ENCODE measurements around the gene DUS2.
"Not testable (repeated sequence)": the region's sequence is repeated elsewhere in the genome, so short reads cannot be mapped to it uniquely, and the experiment has no call there.

The DUS2 gene

GRCh38 chr16:67998779-67999688 is 24.1 kb upstream of the DUS2 start, which contains the start of gene DPEP2:
DPEP2 (minus strand) TSS chr16:67999484; CDS start chr16:67993212, 6,272 bp downstream.
- not testable (repeated sequence) for DNase-seq

DNA sequence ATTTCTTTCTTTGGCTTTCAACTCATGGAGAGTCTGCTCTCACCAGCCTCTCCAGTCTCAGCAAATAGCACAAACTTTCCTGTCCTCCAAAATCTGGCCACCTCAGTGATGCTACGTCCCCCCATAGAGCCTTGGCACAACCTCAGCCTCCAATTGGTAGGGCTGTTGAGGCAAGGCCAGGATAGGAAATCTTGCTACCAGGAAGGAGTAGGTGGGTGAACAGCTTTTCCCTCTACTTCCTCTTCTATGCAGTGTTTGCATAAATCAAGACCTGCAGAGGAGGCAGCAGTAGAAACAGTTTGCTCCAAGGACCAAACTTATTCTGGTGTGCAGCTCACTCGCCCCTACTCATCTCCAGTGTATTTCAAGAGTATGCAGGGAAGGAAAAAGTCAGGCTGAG is 23.1 kb upstream of the DUS2 start:
- no peak for DNase-seq

DNA sequence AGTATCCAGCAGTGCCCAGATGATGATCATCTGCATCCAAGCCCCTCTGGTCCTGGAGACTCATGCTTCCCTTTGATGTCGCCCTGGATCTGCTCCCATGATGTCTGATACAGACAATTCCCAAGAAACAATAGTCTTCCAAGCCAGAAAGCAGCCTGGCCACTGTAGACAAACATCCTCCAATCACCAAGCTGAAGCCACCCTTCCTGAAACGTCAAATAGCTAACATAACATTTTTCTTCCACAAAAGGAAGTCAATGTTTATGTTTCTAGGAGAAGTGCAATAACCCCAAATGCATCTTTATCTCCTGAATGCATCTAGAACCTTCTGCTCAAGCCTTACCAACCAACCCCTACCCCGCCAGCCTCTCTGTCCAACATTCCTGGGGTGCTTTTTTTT is 22.6 kb upstream of the DUS2 start:
- DNase-seq: no peak

- DNase-seq: no peak
Observed at GRCh38 chr16:68003031-68003430, 20.1 kb upstream of the DUS2 start.

DNA sequence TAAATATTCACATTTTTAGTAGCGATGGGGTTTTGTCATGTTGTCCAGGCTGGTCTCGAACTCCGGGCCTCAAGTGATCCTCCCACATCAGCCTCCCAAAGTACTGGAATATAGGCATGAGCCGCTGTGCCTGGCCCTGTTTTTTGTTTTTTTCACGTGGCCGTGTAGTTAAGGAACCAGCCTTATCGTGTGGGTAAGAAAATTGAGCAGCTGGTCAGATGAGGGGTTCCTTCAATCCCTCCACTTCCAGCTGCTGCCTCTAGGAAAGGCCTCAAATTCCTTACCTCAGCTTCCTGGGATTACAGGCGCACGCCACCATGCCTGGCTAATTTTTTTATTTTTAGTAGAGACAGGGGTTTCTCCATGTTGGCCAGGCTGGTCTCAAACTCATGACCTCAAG is 17.9 kb upstream of the DUS2 start:
- no peak for DNase-seq

GRCh38 chr16:68005786-68006286 is 17.2 kb upstream of the DUS2 start:
- no peak for DNase-seq

DNA sequence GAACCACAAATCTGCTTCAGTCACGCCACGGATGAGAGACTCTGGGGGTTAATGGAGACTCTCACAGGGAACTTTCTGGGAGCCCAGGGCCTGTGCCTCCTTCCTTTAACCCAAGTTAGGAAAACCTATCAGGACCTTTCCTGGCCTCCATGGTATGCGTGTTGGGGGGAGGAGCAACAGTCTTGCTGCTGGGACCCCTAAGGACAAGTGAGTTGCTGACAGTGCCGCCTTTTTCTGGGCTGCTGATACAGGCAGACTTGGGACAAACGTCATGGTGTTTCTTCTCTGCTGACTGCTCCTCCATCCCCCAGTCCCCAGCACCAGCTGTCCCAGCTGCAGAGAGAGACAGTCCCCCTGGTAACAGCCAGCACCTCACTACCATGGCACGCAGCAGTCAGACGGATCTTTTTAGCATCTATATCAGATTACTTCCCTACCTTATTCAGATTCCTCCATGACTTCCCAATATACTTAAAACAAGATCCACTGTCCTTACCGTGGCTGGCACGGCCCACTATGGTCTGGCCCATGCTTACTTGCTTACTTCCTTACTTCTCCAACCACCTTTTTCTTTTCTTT is 13.8 kb upstream of the DUS2 start:
- DNase-seq: no peak

- DNase-seq: not testable (repeated sequence)
Observed at GRCh38 chr16:68009872-68010271, 13.2 kb upstream of the DUS2 start.

DNA sequence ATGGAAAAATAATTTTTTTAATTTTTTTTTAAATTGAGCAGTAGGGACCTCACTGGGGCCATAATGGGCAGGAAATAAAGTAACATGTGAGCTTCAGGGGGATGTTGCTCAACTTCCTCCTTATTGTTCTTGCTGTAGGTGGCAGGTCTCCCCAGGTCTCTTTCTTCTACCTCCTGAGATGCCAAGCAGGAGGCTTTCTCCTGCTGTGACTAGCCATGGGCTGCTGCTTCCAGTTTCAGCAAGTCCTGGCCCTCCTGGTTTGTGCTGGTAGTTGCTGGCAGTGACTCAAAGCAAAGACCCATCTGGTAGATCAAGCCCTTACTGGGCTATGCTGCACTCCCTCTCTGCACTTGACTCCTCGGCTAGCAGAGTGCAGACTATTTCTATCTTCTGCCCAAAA is 9.6 kb upstream of the DUS2 start:
- DNase-seq: no peak

DNA sequence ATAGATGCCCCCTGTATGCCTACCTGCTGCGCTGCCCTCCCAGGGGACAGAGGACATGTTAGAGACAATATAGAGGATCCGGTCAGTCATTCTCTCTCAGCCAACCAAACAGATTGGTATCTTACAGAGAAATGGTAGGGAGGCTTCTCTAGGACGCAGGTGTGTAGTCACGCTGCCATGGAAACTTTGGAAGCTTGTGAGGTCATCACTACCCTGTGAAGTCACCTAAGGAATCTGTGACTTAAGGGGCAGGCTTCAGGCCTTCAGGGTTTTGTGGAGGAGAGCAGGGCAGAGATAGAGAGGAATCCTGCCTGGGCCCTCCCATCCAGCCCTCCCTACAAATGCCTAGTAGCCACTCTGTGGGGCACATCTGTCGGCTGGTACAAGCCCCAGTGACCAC is 7.4 kb upstream of the DUS2 start, which contains the start of gene DPEP2NB:
Gene DPEP2NB, minus strand, starts transcription at position 231 of the 400 bp plus-strand sequence. Its CDS starts 141 bp downstream, at position 90.
- DNase-seq: no peak

- no peak for DNase-seq
Observed at GRCh38 chr16:68019167-68019680, 3.9 kb upstream of the DUS2 start.

DNA sequence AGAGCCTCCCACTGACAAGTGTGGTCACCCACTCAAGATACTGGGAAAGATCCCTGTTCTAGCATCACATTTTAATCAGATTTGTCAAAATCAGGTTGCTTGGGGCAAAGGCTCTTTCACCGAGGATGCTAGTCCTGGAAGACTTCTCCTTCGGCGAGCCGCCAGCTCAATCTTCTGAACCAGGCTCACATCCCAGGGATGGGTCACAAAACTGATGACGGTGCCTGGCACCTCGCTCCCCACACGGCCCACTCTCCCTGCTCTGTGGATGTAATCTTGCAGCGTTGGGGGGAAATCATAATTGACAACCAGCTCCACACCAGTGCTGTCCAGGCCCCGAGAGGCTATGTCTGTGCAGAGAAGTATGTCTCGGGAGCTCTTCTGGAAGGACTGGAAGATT is 1.6 kb upstream of the DUS2 start:
- no peak for DNase-seq

DNA sequence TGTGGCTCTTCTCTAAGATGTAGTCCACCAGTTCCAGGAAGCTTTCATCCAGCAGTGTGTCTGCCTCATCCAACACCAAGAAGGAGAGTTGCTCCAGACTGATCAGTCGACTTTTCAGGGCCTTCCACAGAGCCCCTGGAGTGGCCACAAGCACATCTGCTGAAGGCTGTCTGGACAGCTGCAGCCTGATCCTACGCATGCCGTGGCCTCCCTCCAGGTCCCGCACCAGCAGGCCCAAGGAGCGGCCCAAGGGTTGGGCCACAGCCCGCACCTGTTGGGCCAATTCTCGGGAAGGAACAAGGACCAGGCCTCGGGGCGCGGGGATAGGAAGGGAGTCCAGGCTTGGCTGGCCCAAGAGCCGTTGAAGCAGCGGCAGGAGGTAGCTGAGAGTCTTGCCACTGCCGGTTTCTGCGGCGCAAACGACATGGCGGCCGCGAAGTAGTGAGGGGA is 781 bp upstream of the DUS2 start:
- DNase-seq: no peak

DNA sequence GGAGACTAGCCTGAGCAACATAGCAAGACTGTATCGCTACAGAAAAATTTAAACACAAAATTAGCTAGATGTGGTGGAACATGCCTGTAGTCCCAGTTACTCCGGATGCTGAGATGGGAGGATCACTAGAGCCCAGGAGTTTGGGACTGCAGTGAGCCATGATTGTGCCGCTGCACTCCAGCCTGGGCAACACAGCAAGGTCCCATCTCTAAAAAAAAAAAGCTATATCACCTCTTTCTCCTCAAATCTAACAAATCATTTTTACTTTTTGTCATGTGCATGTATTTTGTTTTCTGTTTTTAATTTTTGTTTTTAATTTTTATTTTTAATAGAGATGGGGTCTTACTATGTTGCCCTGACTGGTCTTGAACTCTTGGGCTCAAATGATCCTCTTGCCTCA is 5.9 kb downstream of the DUS2 start:
- no peak for DNase-seq

DNA sequence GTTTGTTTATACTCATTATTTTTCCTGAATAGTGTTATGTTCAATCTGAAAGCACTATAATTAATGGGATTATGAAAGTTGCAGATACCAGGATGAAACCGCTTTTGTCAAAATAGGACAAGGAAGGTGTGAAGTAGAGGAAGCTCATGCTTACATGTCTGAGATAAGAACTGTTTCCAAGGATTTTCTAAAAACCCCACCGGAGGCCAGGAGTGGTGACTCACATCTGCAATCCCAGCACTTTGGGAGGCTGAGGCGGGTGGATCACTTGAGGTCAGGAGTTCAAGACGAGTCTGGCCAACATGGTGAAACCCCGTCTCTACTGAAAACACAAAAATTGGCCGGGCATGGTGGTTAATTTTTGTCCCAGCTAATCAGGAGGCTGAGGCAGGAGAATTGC is 7.0 kb downstream of the DUS2 start:
- not testable (repeated sequence) for DNase-seq

GRCh38 chr16:68031951-68032350 is 8.9 kb downstream of the DUS2 start:
- DNase-seq: no peak

DNA sequence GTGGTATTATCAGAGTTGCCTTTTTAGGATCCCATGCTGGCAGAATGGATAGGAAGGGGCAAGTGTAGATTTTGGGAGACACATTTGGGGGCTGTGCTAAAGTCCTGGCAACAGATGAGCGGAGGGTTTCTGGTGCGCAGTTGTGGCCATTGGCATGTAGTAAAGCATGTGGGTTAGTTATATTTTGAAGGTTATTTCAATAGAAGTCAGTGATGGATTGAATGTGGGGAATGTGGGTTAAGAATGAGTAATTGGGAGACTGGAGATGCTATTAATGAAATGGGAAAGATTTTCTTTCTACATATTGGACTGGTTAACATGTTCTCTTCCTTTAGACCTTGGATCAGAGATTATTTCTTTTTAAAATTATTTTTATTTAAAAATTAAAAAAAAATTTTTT is 10.0 kb downstream of the DUS2 start:
- no peak for DNase-seq

GRCh38 chr16:68035227-68035626 is 12.1 kb downstream of the DUS2 start:
- DNase-seq: no peak

DNA sequence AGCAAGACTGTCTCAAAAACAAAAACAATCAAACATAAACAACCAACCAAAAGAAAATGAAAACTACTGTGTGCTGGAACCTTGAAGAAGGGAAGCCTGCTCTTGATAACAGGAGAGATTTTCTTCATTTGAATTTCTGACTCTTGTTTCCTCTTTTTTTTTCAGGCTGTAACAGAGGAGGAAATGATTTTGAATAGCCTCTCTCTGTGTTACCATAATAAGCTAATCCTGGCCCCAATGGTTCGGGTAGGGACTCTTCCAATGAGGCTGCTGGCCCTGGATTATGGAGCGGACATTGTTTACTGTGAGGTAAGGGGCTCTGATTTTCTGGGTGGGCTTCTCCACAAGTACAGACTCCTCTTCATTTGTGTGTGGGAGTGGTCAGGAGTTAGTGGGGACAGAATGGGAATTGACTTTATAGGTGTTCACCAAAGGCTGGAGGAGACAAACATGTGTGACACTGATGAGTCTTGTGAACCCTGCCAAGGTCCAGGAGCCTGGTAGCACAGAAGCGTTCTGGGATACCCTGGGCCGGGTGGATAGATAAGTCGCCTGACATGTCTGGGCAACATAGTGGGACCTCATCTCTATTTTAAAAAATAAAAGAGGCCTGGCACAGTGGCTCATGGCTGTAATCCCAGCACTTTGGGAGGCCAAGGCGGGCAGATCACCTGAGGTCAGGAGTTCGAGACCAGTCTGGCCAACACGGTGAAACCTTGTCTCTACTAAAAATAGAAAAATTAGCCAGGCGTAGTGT is 14.9 kb downstream of the DUS2 start:
- DNase-seq: no peak

DNA sequence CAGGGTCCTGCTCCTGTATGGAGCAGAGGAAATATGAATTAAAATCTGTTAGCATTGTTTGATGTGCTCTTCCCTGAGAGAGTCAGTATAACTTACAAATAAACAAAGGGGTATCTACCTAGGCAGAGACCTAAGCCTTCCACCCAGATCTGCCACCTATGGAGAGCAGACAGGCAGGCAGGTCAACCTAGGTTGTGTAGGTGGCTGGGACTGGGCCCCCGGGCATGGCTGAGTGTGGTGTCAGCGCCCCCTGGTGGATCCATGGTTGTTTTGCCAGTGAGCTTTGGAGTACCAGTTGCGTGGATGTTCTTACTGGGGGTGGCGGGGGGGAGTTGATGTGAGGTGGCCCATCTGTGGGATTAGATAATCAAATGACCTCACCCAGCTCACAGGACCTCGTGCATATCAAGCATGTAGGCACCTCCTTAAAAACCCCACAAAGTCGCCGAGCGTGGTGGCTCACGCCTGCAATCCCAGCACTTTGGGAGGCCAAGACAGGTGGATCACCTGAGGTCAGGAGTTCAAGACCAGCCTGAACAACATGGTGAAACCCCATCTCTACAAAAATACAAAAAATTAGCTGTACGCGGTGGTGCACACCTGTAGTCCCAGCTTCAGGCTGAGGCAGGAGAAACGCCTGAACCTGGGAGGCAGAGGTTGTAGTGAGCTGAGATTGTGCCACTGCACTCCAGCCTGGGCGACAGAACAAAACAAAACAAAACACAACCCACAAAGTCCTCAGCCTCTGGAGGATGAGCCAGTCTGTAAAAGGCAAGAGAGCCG is 17.6 kb downstream of the DUS2 start:
- DNase-seq: peak; percentile 59

DNA sequence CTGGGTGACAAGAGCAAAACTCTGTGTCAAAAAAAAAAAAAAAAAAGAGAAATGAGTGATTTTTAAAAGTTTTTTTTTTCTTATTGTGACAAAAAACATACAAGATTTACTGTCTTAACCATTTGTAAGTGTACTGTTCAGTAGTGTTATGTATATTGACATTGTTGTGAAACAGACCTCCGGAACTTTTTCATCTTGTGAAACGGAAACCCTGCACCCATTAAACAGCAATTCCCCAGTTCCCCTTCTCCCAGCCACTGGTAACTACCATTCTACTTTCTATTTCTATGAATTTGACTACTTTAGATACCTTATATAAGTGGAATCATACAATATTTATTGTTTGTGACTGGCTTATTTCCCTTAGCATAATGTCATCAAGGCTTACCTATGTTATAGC is 18.7 kb downstream of the DUS2 start:
- no peak for DNase-seq

DNA sequence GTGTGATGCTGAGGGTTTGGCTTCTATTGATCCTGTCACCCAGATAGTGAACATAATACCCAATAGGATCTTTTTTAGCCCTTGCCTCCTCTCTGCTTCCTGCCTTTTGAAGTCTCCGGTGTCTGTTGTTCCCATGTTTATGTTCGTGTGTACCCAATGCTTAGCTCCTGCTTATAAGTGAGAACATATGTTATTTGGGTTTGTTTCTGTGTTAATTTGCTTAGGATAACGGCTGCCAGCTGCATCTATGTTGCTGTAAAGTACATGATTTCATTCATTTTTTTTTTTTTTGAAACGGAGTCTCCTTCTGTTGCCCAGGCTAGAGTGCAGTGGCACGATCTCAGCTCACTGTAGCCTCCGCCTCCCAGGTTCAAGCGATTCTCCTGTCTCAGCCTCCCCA is 23.0 kb downstream of the DUS2 start:
- no peak for DNase-seq

All from kidney glomerular epithelial cell (primary cell).